HepG2 (cell line): ENCODE results near the gene DPP7. TPM values are rescaled to one million over a fixed set of nuclear protein-coding genes. Genes with fewer than 3 reads are reported as not detected.

Experiments used
- ETV5 ChIP-seq: IDR thresholded peaks from 2 replicates; pipeline ENCODE4 v1.6.1; 2018; ENCODE audit warnings: missing biosample characterization, missing genetic modification reagents, inconsistent platforms, borderline replicate concordance
- FOXO1 ChIP-seq: sonication (generic); formaldehyde crosslinking; IDR thresholded peaks from 2 replicates; pipeline ENCODE4 v1.4.0; 2020; ENCODE audit warnings: missing genetic modification reagents
- GTF2F1 ChIP-seq: fragments of 150-350 bp; IDR thresholded peaks from 2 replicates; pipeline ENCODE4 v1.6.1; 2014; ENCODE audit warnings: low read length
- HOXA3 ChIP-seq: sonication (generic); formaldehyde crosslinking; IDR thresholded peaks from 2 replicates; pipeline ENCODE4 v1.5.0; 2020; ENCODE audit warnings: missing genetic modification reagents
- PAF1 ChIP-seq: IDR thresholded peaks from 2 replicates; pipeline ENCODE4 v1.6.1; 2016; ENCODE audit warnings: missing genetic modification reagents, missing compliant biosample characterization
- RAD21 ChIP-seq: fragments of 450-650 bp; formaldehyde crosslinking; IDR thresholded peaks from 2 replicates; pipeline ENCODE4 v1.5.0; 2020; ENCODE audit warnings: mild to moderate bottlenecking
- SCMH1 ChIP-seq: sonication (generic); formaldehyde crosslinking; IDR thresholded peaks from 2 replicates; pipeline ENCODE4 v1.9.0; 2021; ENCODE audit warnings: missing genetic modification reagents, mild to moderate bottlenecking, borderline replicate concordance
- STAT5B ChIP-seq: sonication (generic); formaldehyde crosslinking; IDR thresholded peaks from 2 replicates; pipeline ENCODE4 v1.4.0; 2020; ENCODE audit warnings: missing genetic modification reagents
- U2AF2 ChIP-seq: fragments of 200-400 bp; formaldehyde crosslinking; IDR thresholded peaks from 2 replicates; pipeline ENCODE4 v1.6.1; 2017; ENCODE audit warnings: low read depth, mild to moderate bottlenecking, low read length
- ZBTB21 ChIP-seq: sonication (generic); formaldehyde crosslinking; IDR thresholded peaks from 2 replicates; pipeline ENCODE4 v1.4.0; 2020; ENCODE audit warnings: missing genetic modification reagents
- ZBTB3 ChIP-seq: sonication (generic); formaldehyde crosslinking; IDR thresholded peaks from 2 replicates; pipeline ENCODE4 v1.4.0; 2020; ENCODE audit warnings: low read depth, mild to moderate bottlenecking, moderate library complexity, missing genetic modification reagents, borderline replicate concordance
- ZNF124 ChIP-seq: sonication (generic); formaldehyde crosslinking; IDR thresholded peaks from 2 replicates; pipeline ENCODE4 v1.4.0; 2020; ENCODE audit warnings: missing genetic modification reagents
- ZNF256 ChIP-seq: sonication (generic); formaldehyde crosslinking; conservative IDR thresholded peaks from 2 replicates; pipeline ENCODE4 v1.4.0; 2020; ENCODE audit warnings: missing genetic modification reagents
- ZNF430 ChIP-seq: sonication (generic); formaldehyde crosslinking; IDR thresholded peaks from 2 replicates; pipeline ENCODE4 v1.9.0; 2021; ENCODE audit warnings: mild to moderate bottlenecking, missing genetic modification reagents
- ZNF790 ChIP-seq: sonication (generic); formaldehyde crosslinking; IDR thresholded peaks from 2 replicates; pipeline ENCODE4 v1.8.0; 2022; ENCODE audit warnings: missing genetic modification reagents, mild to moderate bottlenecking, borderline replicate concordance
- ZSCAN20 ChIP-seq: sonication (generic); formaldehyde crosslinking; IDR thresholded peaks from 2 replicates; pipeline ENCODE4 v1.4.0; 2020; ENCODE audit warnings: missing genetic modification reagents, mild to moderate bottlenecking, borderline replicate concordance
- polyA plus RNA-seq, 8 experiments: library from polyadenylated mRNA; depleted of rRNA in 3 of 8; stranded (reverse) in 7 of 8; unstranded in 1 of 8; fragments of >200 nt; fragmentation: Illumina TruSeq in 4 of 8; extraction: Trizol in 4 of 8; gene quantifications; 2 replicates each; pipeline versions ENCODE4 v1.2.1 to v1.2.3, GENCODE V29; 2011 to 2016; ENCODE audit warnings: low read depth in 4 of 8, missing spikeins in 1 of 8, mixed read lengths in 1 of 8; ENCODE audit not compliant: insufficient read depth in 1 of 8
- total RNA-seq, 5 experiments: library from RNA; depleted of rRNA; stranded (reverse); fragments of >200 nt; fragmentation: Illumina TruSeq; extraction: Trizol; gene quantifications; 2 replicates each; pipeline ENCODE4 v1.2.3, GENCODE V29; 2016; ENCODE audit warnings: low read depth in 1 of 5
- TF ChIP-seq, protein P1 (sequence below): sonication (generic); formaldehyde crosslinking; IDR thresholded peaks from 2 replicates; pipeline ENCODE4 v1.8.0; 2022; ENCODE audit warnings: mild to moderate bottlenecking, missing genetic modification reagents; ENCODE audit not compliant: insufficient replicate concordance
- TF ChIP-seq, protein P2 (sequence below): sonication (generic); formaldehyde crosslinking; IDR thresholded peaks from 2 replicates; pipeline ENCODE4 v1.8.0; 2022; ENCODE audit warnings: missing genetic modification reagents, mild to moderate bottlenecking, inconsistent platforms, borderline replicate concordance
- TF ChIP-seq, protein P3 (sequence below), 2 experiments: sonication (generic) in 1 of 2; formaldehyde crosslinking in 1 of 2; IDR thresholded peaks; 2 replicates each; pipeline versions ENCODE4 v1.4.0 to v1.6.1; 2018 to 2020; ENCODE audit warnings: missing genetic modification reagents in 2 of 2, borderline replicate concordance in 1 of 2, low read depth in 1 of 2, mild to moderate bottlenecking in 1 of 2, missing biosample characterization in 1 of 2
- TF ChIP-seq, protein P4 (sequence below): sonication (generic); formaldehyde crosslinking; IDR thresholded peaks from 2 replicates; pipeline ENCODE4 v1.5.1; 2020; ENCODE audit warnings: mild to moderate bottlenecking, missing genetic modification reagents, moderate library complexity
- TF ChIP-seq, protein P5 (sequence below): IDR thresholded peaks from 2 replicates; pipeline ENCODE4 v1.4.0; 2020; ENCODE audit warnings: mild to moderate bottlenecking, missing genetic modification reagents

The DPP7 gene
- total and polyA plus RNA-seq, 2 of the 13 experiments (the other 11 are each of a cell fraction or from before 2014, with no cell fraction given) = 1.2 to 4.5 TPM

DNA sequence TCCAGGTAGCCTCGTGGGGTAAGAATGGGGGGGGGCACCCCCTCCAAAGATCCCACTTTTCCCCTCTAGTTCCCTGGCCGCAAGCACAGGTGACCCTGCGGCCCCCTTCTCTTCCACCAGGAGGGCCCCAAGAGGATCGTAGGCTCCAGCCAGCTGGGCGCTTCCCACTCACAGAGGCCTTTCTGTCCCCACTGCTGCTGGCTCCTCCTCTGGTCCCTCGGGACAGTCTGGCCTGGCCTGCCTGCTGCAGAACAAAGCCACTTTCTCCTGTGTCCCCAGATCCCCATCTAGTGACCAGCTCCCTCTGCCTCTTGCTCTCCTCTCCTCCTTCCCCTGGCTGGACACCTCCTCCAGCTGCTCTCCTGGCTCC lies 43.6 kb downstream of the DPP7 start (continued):
- TF ChIP-seq ZNF256 (CRISPR knock-in tag) = no peak
- no peak for TF ChIP-seq STAT5B
- peak; percentile 11; the same call in 1 of the 2 replicates for TF ChIP-seq RAD21 (CRISPR knock-in tag)
- no peak for TF ChIP-seq SCMH1 (CRISPR knock-in tag)
- no peak for TF ChIP-seq HOXA3 (CRISPR knock-in tag)
- no peak; the same call in 1 of the 2 replicates for TF ChIP-seq ZNF430
- TF ChIP-seq ZNF124 (CRISPR knock-in tag) = no peak
- TF ChIP-seq U2AF2 = no peak
- no peak for TF ChIP-seq ZSCAN20 (CRISPR knock-in tag)
- TF ChIP-seq, protein P1, sequence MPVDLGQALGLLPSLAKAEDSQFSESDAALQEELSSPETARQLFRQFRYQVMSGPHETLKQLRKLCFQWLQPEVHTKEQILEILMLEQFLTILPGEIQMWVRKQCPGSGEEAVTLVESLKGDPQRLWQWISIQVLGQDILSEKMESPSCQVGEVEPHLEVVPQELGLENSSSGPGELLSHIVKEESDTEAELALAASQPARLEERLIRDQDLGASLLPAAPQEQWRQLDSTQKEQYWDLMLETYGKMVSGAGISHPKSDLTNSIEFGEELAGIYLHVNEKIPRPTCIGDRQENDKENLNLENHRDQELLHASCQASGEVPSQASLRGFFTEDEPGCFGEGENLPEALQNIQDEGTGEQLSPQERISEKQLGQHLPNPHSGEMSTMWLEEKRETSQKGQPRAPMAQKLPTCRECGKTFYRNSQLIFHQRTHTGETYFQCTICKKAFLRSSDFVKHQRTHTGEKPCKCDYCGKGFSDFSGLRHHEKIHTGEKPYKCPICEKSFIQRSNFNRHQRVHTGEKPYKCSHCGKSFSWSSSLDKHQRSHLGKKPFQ (CRISPR knock-in tag) = no peak
- TF ChIP-seq ZNF790 (CRISPR knock-in tag) = no peak
- no peak for TF ChIP-seq FOXO1
- no peak for TF ChIP-seq GTF2F1
- TF ChIP-seq, protein P2, sequence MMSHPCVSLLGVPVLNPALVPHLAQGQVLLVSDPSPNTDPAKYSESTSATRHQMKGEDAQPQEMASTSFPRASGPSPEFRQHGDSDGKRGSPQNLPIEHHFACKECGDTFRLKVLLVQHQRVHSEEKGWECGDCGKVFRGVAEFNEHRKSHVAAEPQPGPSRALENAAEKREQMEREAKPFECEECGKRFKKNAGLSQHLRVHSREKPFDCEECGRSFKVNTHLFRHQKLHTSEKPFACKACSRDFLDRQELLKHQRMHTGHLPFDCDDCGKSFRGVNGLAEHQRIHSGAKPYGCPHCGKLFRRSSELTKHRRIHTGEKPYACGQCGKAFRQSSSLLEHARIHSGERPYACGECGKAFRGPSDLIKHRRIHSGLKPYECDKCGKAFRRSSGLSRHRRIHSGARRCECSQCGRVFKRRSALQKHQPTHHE (CRISPR knock-in tag) = no peak
- TF ChIP-seq, protein P3, sequence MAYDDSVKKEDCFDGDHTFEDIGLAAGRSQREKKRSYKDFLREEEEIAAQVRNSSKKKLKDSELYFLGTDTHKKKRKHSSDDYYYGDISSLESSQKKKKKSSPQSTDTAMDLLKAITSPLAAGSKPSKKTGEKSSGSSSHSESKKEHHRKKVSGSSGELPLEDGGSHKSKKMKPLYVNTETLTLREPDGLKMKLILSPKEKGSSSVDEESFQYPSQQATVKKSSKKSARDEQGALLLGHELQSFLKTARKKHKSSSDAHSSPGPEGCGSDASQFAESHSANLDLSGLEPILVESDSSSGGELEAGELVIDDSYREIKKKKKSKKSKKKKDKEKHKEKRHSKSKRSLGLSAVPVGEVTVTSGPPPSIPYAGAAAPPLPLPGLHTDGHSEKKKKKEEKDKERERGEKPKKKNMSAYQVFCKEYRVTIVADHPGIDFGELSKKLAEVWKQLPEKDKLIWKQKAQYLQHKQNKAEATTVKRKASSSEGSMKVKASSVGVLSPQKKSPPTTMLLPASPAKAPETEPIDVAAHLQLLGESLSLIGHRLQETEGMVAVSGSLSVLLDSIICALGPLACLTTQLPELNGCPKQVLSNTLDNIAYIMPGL (CRISPR knock-in tag; IDR thresholded peaks at IDR 0.05; ENCODE audit: borderline replicate concordance in 1 of 2, low read depth in 1 of 2) = peak in 1 of 2 experiments; percentile 44; a peak in 1 of 4 replicates
- TF ChIP-seq, protein P4, sequence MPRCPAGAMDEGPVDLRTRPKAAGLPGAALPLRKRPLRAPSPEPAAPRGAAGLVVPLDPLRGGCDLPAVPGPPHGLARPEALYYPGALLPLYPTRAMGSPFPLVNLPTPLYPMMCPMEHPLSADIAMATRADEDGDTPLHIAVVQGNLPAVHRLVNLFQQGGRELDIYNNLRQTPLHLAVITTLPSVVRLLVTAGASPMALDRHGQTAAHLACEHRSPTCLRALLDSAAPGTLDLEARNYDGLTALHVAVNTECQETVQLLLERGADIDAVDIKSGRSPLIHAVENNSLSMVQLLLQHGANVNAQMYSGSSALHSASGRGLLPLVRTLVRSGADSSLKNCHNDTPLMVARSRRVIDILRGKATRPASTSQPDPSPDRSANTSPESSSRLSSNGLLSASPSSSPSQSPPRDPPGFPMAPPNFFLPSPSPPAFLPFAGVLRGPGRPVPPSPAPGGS (CRISPR knock-in tag) = peak; percentile 58; the same call in 1 of the 2 replicates
- TF ChIP-seq, protein P5, sequence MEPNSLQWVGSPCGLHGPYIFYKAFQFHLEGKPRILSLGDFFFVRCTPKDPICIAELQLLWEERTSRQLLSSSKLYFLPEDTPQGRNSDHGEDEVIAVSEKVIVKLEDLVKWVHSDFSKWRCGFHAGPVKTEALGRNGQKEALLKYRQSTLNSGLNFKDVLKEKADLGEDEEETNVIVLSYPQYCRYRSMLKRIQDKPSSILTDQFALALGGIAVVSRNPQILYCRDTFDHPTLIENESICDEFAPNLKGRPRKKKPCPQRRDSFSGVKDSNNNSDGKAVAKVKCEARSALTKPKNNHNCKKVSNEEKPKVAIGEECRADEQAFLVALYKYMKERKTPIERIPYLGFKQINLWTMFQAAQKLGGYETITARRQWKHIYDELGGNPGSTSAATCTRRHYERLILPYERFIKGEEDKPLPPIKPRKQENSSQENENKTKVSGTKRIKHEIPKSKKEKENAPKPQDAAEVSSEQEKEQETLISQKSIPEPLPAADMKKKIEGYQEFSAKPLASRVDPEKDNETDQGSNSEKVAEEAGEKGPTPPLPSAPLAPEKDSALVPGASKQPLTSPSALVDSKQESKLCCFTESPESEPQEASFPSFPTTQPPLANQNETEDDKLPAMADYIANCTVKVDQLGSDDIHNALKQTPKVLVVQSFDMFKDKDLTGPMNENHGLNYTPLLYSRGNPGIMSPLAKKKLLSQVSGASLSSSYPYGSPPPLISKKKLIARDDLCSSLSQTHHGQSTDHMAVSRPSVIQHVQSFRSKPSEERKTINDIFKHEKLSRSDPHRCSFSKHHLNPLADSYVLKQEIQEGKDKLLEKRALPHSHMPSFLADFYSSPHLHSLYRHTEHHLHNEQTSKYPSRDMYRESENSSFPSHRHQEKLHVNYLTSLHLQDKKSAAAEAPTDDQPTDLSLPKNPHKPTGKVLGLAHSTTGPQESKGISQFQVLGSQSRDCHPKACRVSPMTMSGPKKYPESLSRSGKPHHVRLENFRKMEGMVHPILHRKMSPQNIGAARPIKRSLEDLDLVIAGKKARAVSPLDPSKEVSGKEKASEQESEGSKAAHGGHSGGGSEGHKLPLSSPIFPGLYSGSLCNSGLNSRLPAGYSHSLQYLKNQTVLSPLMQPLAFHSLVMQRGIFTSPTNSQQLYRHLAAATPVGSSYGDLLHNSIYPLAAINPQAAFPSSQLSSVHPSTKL (CRISPR knock-in tag) = no peak
- no peak for TF ChIP-seq ZBTB3
- TF ChIP-seq PAF1 = no peak
- TF ChIP-seq ETV5 (CRISPR knock-in tag) = no peak
- TF ChIP-seq ZBTB21 (CRISPR knock-in tag) = no peak
